NCI-H1436 treated with DMSO at 0.1 percent for 48 hours (cell line): ENCODE measurements around the gene ADORA3.

Source experiments
- DNase-seq: peaks from one replicate; lab custom pipeline; 2025; lab: John Stamatoyannopoulos, UW

The ADORA3 gene

DNA sequence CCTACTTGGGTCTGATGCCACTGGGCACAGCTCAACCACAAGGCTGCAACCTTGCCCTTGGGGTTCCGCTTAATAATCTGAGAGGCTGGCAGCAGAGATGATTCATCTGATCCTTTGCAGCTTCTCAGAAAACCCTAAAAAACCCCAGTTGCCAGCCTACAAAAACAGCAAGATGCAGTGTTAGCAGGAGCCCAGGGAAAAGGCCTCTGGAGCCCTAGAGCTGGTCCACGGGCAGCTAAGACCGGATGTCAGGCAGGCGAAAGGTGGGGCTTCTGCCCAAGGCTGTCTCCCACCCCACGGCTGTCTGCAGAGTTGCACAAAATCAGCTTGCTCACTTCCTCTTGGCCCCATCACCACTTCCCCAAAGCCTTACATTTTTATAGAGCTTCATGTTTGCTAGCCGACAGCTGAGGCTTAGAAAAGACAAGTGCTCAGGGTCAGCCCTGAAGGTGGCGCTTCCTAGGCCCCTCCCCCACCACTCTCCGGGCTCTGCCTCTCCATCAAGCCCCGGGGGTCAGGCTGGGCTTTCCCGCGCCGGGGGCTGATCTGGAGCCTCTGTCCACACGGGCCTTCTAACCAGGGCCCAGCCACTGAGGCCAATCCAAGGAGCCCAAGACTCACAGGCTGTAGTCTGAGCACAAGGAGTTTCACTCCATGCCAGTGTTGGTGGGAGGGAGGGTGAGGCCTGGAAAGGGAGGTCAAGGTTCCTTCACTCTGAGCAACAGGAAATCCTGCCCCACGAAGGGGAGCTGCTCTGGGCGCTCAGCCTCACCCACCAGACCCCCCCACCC lies 4.2 kb upstream of the ADORA3 start:
- no peak for DNase-seq

DNA sequence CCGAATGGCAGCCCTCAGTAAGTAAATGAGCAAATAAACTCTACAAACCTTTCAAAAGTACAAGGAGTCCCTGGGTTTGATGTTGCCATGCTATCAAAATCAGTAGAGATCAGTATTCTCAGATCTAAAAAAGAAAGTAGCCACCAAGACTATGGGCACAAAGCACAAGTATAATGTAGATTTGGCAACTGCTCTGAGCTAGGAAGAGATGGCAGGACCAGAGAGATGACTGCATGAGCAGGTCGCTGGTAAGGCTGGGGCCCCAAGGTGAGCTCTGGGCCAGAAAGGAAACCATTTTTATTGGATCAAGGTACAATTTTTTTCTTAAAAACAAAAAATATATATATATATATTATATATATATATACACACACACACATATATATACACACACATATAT lies 3.1 kb upstream of the ADORA3 start:
- DNase-seq = no peak

DNA sequence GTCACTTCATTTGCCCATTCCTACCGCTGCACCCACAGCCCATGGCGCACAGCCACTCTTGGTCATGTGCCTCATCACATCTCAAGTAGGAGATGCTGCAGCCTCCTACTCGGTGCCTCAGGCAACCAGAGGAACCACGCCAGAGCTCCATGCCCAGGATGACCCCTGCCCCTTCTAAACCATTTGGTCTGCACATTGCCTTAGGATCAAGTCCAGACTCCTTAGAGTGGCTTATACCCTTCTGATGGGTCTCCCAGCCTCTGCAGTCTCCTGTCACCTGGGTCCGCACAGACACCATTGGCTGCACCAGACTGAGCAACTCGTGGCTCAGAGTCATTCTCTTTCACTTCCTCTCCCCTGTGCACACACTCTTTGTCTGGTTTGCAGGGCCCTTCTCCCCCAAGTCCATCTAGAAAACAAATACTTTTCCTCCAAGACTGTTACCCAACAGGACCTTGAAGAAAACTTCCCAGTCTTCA lies 2.2 kb upstream of the ADORA3 start:
- no peak for DNase-seq

DNA sequence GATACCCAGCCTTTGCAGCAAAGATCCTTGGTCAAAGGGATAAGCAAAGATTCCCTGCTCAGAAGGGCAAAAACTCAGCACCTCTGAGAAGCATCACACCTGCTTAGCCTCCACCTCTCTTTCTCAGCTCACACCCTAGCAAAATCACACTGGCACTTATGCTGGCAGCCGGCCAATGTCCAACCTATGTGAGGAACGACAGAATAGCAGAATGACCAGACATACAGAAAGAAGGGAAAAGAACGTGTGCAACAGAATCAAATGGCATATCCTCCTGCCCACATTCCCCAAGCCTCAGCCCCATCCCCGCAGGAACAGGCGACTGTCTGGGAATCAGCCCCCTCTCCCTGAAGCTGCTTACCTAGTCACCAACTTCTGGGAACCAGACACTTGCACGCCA lies 664 bp upstream of the ADORA3 start:
- no peak for DNase-seq

- no peak for DNase-seq
Observed at GRCh38 chr1:111501645-111502044, 1.8 kb downstream of the ADORA3 start.

GRCh38 chr1:111499026-111499785 lies 4.2 kb downstream of the ADORA3 start:
- no peak for DNase-seq

- DNase-seq = no peak
Observed at GRCh38 chr1:111497592-111497991, 5.8 kb downstream of the ADORA3 start.

- no peak for DNase-seq
Observed at GRCh38 chr1:111496398-111496797, 7.0 kb downstream of the ADORA3 start.

DNA sequence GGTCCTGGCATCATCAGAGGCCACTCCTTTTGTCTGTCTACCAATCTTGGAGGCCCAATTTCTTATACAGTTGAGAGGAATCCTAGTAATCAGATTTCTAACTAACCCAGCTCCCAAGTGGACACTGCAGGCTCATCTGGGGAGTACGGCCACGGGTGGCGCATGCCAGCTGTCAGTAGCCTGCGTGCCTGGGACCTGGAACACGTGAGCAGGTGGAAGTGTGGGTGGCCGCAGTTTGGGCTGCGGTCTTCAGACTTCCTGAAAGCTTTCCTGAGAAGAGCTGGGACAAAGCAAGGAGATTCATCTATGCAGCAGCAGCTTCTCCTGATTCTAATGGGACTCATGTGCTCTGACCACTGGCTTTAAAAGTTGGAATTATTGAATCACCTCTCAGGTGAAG lies 12.4 kb downstream of the ADORA3 start:
- no peak for DNase-seq

DNA sequence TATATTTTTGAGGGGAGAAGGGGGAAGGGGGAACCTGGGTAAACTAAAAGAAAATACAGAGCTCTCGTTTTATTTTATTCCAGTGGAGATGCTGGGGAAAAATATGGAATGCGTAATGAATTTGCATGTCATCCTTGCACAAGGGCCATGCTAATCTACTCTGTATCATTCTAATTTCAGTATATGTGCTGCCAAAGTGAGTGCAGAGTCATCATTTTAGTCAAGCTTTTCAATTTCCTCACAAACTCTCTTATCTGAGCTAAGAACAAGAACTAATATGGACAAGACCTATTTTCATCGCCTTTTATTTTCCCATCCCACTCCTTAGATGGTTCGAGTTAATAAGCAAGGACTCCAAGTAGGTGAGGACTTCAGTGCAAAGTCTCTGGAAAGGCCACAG lies 13.2 kb downstream of the ADORA3 start:
- DNase-seq = no peak

- DNase-seq = no peak
Observed at GRCh38 chr1:111489604-111490003, 13.8 kb downstream of the ADORA3 start.

DNA sequence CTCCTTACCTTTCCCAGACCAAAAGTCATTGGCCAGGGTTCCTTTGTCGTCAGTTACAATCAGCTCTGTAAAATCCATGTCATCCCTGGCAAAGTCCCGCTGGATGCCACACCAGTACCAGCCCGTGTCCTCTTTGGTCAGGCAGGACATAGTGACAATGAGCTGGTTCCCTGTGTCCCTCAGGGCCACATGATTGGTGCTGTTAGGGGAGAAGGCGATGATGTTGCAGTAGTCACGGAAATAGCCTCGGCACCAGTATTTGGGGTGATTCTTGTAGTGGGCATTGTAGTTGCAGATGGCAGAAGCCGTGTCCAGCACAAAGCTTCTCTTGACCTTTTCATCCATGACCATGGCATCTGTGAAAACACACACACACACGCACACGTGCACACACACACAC lies 14.8 kb downstream of the ADORA3 start:
- DNase-seq = no peak

GRCh38 chr1:111487133-111487532 lies 16.3 kb downstream of the ADORA3 start:
- DNase-seq = no peak

- no peak for DNase-seq
Observed at GRCh38 chr1:111486431-111486830, 17.0 kb downstream of the ADORA3 start.

DNA sequence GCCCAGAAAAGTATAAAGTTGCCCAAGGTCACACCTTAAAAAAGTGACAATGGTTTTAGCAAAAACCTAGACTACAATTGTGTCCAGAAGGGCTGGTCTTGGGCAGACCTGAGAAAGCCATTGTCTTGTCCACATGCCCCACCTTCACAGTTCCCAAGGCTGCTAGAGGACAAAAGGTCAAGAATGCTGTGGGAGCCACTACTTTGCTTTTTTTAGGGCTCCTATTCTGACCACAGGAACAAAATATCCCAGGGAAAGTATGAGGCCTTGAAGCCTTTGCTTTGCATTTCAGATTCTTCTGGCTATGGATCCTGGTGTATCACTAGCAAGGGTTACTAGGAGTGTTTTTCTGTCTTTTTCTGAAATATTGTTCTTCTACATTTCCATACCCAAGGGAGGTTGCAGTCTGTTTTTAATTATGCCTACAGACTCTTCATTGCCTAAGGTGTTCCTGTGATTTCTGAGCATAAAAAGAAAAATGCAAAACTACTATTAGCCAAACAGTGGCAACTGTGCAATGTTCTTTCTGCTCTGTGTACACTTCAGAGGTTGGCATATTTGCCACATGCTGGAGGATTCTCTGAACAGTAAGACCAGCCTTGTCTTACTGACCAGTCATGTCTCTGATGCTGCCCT lies 18.9 kb downstream of the ADORA3 start:
- no peak for DNase-seq

DNA sequence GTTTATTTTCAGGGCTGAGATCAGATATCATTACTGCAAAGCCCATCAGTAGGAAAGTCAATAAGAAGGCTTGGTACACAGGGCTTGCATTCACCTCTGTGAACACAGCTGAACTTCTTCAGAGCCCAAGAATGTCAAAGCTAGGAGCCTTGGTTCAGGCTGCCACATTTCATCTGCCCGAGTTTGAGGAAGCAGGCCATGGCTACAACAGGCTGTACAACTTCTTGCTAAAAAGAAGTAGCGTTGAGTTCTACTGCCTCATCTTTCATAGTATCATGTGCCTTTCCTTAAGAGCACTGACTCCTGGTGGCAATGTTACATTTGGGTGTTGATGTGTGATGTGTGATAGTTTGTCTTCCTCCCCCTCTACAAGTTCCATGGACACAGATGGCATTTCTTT lies 19.6 kb downstream of the ADORA3 start:
- no peak for DNase-seq

DNA sequence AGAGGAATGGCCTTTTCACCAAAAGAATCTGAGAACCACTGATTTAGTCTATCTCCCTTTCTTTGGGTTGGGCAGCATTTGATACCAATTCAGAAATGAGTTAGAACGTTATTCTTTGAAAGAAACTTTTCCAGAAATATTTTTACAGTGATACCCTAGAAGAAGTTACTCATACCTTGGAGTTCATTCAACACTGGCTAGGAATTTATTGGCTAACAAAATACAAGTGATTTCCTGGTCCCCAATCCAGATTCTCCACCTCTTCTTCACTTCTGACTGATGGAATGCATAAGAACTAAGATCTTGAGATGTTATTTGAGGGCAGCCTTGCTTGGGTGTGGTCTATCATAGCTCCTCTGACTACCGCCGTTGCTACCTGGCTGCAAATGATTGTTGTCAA lies 20.3 kb downstream of the ADORA3 start:
- no peak for DNase-seq

DNA sequence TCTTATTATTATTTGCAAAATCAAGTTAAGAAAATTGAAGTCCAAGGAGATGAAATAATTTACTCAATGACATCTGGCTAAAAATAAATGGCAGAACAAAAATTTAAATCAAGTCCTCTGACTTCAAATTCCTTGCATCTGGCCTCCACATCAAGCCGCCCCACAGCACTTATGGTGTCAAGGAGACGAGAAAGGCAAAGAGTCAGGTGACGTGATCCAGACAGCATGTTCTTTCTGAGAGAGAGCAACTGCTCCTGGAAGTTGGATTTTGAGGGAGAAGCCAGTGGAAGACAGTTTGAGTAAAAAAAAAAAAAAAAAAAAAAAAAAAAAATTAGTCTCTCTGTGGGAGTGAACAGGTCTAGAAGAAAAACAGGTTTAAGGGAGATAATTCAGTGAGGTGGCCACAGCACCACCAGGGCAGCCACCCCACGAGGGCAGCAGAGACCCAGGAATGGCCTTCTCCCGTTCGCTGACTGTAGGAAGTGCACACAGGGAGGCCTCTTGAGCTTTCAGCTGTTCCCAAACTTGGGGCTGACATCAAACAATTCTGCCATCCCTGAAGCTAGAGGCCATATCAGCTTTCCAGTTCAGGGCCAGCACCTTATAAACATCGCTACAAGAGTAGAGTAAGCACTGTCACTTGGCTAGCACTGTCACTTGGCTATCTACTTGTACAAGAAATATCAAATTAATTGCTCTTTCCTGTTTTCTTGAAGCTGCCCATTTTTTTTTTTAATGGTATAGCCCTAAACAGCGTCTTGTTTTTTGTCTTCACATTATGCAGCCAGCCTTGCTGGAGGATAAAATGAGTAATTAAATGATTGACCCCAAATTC lies 21.8 kb downstream of the ADORA3 start:
- no peak for DNase-seq

GRCh38 chr1:111480674-111481073 lies 22.8 kb downstream of the ADORA3 start:
- DNase-seq = no peak

DNA sequence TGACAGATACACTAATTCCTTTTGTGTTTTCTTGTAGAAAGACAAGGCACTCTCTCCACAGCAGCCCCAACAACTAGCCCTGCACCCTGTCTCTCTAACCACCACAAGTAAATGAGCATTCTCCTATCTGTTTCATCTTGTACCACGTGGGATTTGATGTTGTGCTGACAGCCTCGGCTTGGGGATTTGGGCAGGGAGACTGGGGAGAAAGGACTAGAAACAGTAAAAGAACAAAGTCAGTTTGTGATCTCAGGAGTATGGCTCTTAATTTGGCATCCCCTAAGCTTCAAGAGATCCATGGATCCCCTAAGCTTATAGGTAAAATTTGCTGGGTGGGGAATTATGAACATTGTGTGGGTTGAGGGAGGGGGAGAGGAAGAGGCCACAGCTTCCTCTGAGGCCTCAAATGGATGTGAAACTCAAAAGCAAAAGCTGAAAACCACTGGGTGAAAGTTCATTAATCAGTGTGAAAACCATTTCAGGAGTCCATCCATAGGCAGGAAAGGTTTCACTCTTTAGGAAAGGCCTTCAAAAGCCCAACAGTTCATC lies 26.6 kb downstream of the ADORA3 start:
- no peak for DNase-seq

GRCh38 chr1:111476214-111476613 lies 27.2 kb downstream of the ADORA3 start:
- no peak for DNase-seq

GRCh38 chr1:111475701-111476100 lies 27.7 kb downstream of the ADORA3 start:
- DNase-seq = no peak
